UCSD-AML1 (cell line): ENCODE measurements around the gene SFXN5.

Experiments
- DNase-seq: peaks from one replicate; lab custom pipeline; 2025; ENCODE audit not compliant: unreplicated experiment; lab: John Stamatoyannopoulos, UW

The SFXN5 gene

GRCh38 chr2:73021371-73022010, 50.0 kb downstream of the SFXN5 start:
- DNase-seq, result no peak

GRCh38 chr2:73020657-73021370, 50.7 kb downstream of the SFXN5 start:
- no peak for DNase-seq

GRCh38 chr2:73020306-73020656, 51.2 kb downstream of the SFXN5 start:
- DNase-seq, result no peak

DNA sequence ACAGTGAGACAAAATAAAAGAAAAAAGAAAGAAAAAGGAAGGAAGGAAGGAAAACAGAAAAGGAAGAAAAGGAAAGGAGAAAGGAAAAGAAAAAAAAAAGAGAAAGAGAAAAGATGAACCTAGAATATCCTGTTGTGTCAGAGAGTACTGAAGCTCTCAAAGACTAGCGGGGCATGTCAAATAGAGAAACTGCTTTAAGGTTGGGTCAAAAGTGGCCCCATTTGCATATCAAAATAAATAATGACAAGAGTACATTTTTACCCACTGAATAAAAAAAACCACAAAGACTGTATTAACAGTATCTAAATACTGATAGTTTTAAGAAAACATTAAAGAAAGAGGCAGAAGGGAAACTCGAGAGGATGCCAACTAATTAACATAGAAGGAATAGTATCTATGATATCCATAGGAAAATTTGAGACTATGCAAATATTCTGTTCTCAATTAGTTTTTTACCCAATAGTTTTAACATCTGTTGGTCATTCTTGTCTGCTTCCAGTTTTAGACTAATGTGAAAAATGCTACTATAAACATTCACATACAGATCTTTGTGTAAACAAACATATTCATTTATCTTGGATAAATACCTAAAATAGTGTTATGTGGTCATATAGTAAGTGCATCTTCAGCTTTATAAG, 53.2 kb downstream of the SFXN5 start:
- no peak for DNase-seq

- DNase-seq, result no peak
Measured at GRCh38 chr2:73013936-73014335, 57.6 kb downstream of the SFXN5 start.

DNA sequence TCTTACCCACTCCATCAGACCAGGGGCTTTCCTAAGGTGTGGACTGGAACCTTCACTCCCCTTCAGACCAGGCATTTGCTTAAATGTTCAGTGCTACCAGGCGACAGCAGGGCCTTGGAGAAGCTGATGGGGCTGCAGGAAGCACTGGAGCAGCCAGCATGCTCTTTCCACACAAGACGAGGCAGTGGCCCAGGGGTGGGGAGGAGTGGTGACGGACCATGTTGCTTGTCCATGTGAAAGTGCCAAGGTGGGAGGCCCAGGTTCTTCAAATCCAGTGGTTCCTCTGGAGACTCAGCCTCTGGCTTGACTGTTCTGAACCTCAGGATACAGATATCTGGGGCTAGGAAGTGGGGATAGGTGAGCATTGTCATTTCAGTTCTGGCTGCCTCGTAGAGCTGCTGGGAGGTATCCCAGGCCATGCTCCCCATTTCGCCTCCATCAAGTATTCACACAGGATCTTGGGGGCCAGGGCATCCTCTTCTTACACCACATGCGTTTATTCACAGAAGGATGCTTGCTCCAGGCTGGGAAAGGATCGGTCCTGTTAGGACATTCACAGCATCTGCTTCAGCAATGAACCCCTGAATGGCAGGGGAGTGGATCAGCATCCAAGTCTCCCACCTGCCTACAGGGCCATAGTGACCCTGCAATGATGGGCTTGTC, 62.2 kb downstream of the SFXN5 start:
- DNase-seq, result no peak

- DNase-seq, result no peak
Measured at GRCh38 chr2:73008766-73009135, 62.8 kb downstream of the SFXN5 start.

DNA sequence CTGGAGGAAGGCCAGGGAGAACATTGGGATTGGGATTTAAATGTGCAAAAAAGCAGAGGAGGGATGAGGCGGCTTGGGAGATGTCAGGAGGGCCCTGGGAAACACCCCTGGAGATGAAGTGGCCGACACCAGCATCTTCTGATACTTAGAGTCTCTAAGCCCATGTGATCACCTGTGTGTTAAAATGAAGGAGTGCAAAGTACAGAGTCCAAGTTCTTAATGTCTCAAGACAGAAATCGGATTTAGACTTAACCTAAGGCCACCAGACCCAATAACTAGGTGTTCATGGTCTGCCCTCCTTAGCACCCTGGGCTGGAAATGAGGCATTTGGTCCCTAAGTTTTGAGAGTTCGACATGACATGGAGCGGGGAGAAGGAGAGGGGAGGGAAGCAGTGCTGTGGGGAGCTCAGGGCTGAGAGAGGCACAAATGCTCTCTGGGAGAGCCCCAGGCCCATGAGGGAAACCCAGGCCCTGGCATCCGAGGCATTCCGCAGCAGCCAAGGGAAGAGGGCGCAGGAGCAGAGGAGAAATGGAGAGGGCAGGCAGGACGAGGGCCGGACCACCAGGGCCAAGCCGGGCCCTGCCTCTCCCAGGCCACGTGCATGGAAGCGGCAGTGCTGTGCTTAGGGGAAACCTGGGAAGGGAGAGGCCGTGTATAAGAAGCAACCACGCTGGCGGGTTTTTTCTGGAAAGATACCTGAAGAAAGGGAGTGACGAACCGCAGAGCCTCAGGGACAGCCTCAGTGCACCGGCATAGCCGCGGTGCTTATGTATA, 63.3 kb downstream of the SFXN5 start:
- no peak for DNase-seq

GRCh38 chr2:73006969-73007710, 64.4 kb downstream of the SFXN5 start:
- DNase-seq, result no peak

DNA sequence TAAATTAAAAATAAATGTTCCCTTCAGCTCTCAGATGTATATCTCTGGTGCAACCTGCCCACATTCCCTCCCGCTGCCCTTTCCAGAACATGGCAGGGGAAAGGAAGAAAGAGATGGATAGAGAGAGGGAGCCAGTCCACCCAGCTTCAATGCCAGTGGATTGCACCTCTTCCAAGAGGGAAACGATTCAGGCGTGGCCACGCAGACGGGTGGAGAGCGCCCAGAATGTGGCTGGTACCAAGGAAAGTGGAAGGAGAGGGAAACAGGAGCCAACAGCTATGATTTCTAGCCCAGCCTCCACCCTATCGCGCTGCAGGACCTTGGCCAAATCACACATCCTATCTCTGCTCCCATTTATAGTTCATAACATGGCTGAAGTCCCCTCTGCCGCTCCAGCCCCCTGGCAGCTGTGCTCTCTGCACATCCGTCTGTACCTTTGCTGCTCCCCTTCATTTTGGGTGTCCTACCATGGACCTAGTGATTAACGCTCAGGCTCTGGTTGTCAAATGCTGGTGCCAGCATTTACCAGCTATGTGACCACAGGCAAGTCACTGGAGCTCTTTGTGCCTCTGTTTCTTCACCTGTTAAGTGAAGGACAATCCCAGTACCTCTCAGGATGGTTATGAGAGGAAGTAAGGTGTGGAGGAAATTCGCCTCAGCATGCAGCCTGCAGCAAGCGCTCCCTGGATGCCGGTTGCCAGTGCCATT, 66.5 kb downstream of the SFXN5 start:
- no peak for DNase-seq

- no peak for DNase-seq
Measured at GRCh38 chr2:73004466-73004865, 67.0 kb downstream of the SFXN5 start.

- no peak for DNase-seq
Measured at GRCh38 chr2:73003027-73003426, 68.5 kb downstream of the SFXN5 start.

GRCh38 chr2:73000808-73001570, 70.5 kb downstream of the SFXN5 start:
- no peak for DNase-seq

DNA sequence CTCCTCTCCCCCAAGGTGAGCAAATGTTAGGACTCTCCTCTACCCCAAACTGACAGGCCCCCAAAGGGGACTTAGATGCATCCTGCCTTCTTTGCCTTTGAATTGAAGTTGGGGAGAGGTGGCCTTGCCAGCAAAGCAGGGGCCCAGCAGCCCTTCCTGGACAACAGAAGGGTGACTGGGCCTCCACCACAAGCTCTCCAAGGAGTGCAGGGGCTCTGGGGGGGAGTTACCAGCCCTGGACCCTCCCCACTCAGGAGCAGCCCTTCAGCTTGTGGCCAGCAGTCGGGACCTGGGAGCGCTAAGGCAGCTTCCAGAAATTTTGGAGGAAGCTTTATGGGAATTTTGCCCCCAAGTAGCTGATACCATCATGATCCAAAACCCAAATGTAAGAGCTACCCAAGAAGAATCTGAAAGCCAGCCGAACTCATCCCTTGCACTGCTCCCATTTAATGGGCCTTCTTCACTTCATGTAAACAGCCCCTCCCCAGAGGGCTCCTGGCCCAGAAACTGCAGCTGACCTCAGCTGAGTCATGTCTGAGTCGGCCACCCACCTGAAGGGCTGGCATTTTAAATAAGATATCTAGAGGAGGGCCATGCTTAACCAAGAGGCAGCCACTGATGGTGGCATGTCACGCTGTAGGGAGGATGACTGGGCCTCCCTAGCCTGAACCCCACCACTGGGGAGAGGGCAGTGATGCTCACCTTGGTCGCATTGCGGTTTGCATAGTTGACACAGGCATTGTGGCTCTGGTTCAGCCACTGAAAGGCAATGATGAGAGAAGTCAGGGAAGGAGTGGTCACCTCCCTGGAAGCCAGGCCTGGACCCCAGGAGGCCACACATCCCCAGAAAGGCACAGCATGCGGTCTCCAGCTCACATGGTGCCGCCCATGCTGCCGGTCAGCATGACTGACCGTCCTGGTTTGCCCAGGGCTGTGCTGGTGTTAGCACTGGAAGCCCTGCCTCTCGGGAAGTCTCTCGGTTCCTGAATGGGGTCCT, 71.5 kb downstream of the SFXN5 start:
- no peak for DNase-seq

- DNase-seq, result no peak
Measured at GRCh38 chr2:72998724-72999123, 72.8 kb downstream of the SFXN5 start.

- DNase-seq, result no peak
Measured at GRCh38 chr2:72998234-72998651, 73.3 kb downstream of the SFXN5 start.

- no peak for DNase-seq
Measured at GRCh38 chr2:72996117-72996502, 75.4 kb downstream of the SFXN5 start.
